ENCODE results near the gene ERCC8. TPM values are rescaled to one million over a fixed set of nuclear protein-coding genes. Genes with fewer than 3 reads are reported as not detected.

The ERCC8 gene
- total RNA-seq, 2 donors from 2014 or later, result 6.0 to 9.2 TPM

DNA sequence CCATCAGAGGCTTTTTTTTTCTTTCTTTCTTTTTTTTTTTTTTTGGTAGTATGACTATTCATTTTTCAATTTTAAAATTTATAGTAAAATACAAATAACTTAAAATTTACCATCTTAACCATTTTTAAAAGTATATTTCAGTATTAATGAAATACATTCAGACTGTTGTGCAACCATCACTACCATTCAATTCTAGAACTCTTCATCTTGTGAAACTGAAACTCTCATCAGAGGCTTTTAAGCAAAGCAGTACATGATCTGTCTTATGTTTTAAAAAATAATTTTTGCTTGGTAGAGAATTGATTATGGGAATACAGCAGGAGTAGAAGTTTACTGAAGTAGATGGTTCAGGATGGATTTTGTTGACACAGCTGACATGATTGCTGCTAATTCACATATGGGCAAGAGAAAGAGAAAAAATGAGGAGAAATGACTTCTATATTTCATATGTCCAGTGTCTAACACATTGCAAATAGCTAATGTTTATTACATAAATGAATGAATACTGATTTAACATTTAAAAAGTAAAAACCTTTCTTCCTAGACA lies 114.2 kb downstream of the ERCC8 start:
- TF ChIP-seq, protein P1, sequence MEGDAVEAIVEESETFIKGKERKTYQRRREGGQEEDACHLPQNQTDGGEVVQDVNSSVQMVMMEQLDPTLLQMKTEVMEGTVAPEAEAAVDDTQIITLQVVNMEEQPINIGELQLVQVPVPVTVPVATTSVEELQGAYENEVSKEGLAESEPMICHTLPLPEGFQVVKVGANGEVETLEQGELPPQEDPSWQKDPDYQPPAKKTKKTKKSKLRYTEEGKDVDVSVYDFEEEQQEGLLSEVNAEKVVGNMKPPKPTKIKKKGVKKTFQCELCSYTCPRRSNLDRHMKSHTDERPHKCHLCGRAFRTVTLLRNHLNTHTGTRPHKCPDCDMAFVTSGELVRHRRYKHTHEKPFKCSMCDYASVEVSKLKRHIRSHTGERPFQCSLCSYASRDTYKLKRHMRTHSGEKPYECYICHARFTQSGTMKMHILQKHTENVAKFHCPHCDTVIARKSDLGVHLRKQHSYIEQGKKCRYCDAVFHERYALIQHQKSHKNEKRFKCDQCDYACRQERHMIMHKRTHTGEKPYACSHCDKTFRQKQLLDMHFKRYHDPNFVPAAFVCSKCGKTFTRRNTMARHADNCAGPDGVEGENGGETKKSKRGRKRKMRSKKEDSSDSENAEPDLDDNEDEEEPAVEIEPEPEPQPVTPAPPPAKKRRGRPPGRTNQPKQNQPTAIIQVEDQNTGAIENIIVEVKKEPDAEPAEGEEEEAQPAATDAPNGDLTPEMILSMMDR (IDR thresholded peaks at IDR 0.05), result no peak
- DNase-seq (ENCODE audit: low spot score), result no peak
- H3K4me3 ChIP-seq, result no peak overlapping the region
- H3K4me1 ChIP-seq, result no peaks in the 10 kb centered on the region
- H3K36me3 ChIP-seq, result no peaks in the 10 kb centered on the region
- no peaks in the 10 kb centered on the region for H3K27me3 ChIP-seq
- no peak overlapping the region for H3K27ac ChIP-seq
- no peaks in the 10 kb centered on the region for H3K9me3 ChIP-seq

DNA sequence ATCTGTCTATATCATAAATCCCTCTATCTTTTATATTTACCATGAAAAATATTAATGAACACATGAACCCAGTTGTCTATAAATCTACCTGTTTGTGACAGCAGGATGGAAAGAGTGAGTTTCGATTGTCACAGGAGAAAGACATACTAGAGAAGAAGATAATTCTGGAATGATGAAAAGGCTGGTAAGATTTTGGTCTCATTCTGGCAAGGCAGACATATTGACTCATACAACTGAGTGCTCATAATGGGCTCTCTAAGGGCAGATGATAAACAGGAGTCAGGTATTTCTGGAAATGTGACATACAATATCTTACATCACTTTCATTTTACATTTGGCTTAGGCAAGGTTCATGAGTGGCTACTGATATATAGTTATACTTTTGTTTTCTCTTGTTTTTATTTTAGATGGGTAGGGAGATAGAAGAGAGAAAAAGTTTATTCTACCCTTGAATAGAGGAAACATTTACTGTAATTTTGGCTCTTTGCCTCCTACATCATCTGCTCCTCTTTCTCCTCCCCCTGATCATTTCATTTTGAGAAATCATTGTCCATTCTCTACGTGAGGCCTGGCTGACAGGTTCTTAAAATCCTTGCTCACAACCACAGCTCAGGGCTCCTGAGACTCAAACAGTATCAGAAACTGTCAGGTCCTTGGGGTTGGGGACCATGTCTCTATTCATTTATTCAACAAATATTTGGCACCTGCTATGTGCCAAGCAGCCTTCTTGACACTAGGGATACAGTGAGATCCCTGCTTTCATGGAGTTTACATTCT lies 115.2 kb downstream of the ERCC8 start:
- H3K36me3 ChIP-seq, result no peaks in the 10 kb centered on the region
- no peaks in the 10 kb centered on the region for H3K9me3 ChIP-seq
- DNase-seq (ENCODE audit: low spot score), result no peak
- no peak overlapping the region for H3K4me3 ChIP-seq
- TF ChIP-seq, protein P1 (IDR thresholded peaks at IDR 0.05), result no peak
- H3K4me1 ChIP-seq, result no peaks in the 10 kb centered on the region
- no peaks in the 10 kb centered on the region for H3K27me3 ChIP-seq
- no peak overlapping the region for H3K27ac ChIP-seq

DNA sequence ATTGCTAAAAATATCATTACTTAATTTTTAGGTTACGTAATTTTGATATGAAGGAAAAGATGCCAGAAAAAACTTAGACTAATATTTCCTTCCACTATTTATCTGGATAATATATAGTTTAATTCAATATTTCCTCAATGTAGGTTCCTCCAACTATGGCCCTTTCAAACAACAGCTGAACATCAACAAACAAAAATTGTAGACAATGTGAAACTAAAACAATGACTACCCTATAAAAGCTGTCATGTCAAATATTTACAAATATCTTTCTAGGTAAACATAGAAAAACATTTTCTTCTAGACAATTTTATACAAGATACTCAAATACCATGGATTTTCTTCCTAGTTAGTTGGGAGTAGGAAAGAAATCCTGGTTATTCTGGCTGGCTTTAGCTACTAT lies 117.7 kb downstream of the ERCC8 start:
- H3K4me3 ChIP-seq, result no peak overlapping the region
- H3K36me3 ChIP-seq, result no peaks in the 10 kb centered on the region
- no peaks in the 10 kb centered on the region for H3K9me3 ChIP-seq
- no peaks in the 10 kb centered on the region for H3K4me1 ChIP-seq
- no peaks in the 10 kb centered on the region for H3K27me3 ChIP-seq
- TF ChIP-seq, protein P1 (IDR thresholded peaks at IDR 0.05), result no peak
- no peak overlapping the region for H3K27ac ChIP-seq
- no peak for DNase-seq (ENCODE audit: low spot score)

DNA sequence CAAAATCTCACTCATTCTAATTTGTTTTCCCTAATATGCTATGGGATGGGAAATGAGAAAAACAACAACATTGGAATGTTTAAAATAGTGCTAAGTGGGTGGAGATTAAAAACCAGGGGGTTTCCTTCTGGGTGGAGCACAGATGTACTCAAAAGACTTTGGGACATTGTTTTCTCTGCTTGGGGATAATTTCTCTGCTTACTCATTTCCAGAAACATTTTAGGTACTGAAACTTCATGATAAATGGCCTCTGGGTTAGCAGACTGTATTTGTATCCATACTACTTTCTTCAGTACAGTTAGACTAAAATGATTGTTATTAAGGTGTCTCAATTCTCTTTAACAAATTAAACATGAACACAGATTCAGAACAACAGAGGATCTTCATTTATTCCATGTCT lies 118.2 kb downstream of the ERCC8 start:
- Histone ChIP-seq H3K4me3 (no peak overlapping the region), H3K4me1 (no peaks in the 10 kb centered on the region), H3K36me3 (no peaks in the 10 kb centered on the region), H3K27me3 (no peaks in the 10 kb centered on the region), H3K27ac (no peak overlapping the region), H3K9me3 (no peaks in the 10 kb centered on the region)
- no peak for DNase-seq (ENCODE audit: low spot score)
- TF ChIP-seq, protein P1 (IDR thresholded peaks at IDR 0.05), result no peak

Other genes starting within 250 kb of the ERCC8 start
- gene DEPDC1B, start 244.9 kb downstream of the ERCC8 start, total RNA-seq, result under 1 TPM in 1 of 2 donors, not detected in 1; 0.16 TPM
- 1 to 10 TPM in 1 of 2 donors, under 1 TPM in 1; 0.43 to 1.5 TPM for gene ELOVL7, start 100.8 kb downstream of the ERCC8 start, total RNA-seq
- gene NDUFAF2, start 135 bp upstream of the ERCC8 start, total RNA-seq, result 10 to 100 TPM; 23.7 to 28.9 TPM
- gene SMIM15, start 217.4 kb upstream of the ERCC8 start, total RNA-seq, result 10 to 100 TPM; 15.5 to 26.8 TPM

Data from right atrium auricular region (tissue), 2 donors.